GM18520 (cell line): Measurements from ENCODE around the gene KATNB1.
"Not testable (repeated sequence)": the region's sequence is repeated elsewhere in the genome, so short reads cannot be mapped to it uniquely, and the experiment has no call there.

ENCODE experiments used
- ATAC-seq: cut with Tn5 transposase; IDR thresholded peaks from one replicate; pipeline ENCODE4 v1.9.1; 2021; ENCODE audit not compliant: unreplicated experiment

The KATNB1 gene

DNA sequence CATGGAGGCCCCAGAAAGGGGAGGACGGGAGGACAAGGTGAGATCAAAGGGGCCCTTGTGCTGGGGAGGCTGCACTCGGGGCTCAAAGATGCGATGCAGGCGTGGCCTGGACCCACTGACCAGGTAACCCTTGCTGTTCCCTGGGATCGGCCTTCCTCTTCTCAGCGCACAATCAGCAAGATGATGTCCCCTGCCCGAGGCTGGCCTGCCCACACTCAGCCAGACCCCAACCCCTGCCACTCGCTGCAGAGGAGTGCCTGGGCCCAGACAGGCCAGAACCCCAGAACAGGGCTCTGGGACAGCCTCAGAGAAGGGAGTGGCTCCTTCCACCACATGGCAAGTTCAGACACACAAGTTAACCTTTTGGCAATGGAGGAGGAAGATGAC, 51.9 kb downstream of the KATNB1 start:
- ATAC-seq, result no peak

DNA sequence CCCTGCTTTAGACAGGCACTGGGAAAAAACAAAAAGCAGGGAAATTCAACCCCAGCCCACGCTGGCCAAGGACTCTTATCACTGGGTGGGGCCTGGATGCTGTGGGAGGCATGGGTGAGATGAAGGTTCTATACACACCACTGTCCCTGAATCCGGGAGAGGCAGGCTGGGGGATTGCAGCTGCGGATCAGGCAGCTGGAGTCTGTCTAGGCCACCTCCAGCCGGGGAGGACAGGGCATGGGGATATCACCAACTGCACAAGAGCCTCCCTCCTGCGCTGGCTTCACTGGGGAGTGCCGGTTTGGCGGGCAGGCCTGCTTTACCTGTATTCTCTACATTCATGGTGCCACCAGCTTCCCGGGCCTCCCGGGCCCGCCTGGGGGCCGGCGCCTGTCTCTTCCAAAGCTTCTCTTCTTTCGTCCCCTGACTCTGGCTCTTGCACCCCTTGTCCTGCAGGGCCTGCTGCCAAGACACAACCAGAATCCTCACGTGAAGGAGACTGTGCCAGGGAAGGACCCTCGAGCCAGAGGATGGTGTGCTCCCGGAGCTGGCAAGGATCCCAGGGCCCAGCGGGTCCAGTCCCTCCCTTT, 52.8 kb downstream of the KATNB1 start:
- no peak for ATAC-seq

DNA sequence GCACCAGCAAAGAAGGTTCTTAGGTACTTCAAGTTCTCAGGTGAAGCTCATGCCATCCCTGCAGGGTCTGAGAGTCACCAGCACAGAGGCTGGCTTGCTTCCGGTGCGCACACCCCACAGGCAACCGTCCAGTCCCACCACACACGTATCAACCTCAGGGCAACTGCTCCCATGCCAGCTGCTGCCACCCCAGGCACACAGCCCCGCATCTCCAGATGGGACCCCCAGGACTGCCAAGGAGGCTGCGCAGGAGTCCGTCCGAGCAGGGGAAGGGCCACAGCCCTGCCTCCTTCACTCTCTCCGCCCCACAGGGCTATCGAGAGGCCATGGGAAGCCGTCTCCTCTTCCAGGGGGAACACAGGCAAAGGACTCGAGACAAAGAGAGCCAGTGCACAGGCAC, 53.4 kb downstream of the KATNB1 start:
- ATAC-seq, result no peak

DNA sequence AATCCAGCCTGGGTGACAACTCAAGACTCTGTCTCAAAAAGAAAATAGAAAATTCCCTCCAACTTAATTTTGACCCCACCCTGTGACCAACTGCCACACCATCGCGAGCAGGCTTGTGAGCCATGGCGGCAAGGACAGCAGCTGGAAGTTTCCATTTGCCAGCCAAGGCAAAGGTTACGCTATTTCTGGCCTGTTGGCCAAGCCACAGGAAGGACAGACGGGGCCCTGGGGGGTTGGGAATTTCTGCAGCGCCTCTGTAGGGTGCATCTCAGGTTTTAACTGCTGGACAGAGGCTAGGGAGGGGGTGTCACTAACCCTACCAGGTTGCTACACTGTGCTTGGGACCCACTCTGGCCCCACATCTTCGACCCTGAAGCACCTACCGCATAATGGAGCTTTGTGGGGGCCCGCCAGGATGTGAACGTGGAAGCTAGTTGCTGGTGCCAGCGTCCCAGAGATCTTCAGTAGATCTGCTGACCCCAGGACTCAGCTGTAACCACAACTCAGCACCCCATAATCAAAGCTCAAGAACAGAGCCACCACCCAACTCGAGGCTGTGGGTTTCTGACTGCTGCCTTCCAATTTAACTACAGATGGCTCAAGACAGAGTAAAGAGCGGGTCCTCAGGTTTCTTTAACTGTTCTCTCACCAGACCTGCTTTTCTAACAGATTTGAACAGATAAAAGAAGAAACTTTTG, 55.8 kb downstream of the KATNB1 start:
- ATAC-seq, result no peak

DNA sequence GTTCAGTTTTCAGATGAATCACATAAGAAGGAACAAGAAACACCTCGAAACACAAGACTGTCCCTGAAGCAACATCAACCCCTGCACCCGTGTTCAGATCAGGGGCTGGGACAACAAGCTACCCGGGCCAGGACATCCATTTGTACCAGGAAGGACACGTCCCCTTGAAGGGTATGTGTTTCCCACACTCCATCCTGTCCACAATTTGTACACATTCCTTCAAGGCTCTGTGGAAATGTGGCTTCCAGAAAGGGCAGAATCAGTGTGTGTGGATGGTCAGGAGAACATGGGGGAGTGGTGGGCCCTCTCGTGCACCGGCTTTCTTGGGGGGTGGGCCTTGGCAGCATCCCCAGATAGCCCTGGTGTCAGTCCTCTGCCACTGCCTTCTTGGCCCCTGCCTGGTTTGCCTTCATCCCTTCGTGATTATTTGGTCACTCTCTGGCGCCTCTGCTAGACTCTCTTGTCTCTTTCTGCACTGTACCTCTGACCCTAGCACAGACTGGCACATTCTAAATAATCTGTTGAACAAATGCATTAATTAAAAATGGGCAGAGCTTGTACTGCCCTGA, 56.4 kb downstream of the KATNB1 start:
- no peak for ATAC-seq

DNA sequence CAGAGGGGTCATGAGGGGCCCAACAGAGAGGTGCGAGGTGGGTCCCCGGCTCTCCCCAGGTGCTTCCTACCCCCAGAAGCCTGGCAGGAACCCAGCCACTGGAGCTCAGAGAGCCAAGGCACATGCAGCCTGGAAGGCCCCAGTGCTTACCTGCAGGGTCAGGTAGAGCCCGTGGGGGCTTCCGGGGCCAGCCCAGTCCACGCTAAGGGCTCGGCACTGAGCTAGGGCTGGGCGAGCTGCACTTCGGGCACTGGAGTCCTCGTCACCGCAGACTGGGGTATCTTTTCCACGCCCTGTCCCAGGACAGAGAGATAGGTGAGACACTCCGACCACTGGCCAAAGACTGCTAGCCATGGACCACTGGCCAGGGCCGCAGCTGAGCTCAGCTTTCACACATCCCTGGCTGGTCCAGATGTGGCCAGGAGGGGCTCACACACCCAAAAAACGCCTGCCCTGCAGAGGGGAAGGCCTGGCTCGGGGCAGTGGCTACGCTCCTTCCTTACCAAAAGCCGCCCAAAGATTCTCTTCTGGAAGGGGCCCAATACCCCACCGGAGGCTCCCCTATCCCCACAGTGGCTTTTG, 59.4 kb downstream of the KATNB1 start:
- ATAC-seq, result no peak

DNA sequence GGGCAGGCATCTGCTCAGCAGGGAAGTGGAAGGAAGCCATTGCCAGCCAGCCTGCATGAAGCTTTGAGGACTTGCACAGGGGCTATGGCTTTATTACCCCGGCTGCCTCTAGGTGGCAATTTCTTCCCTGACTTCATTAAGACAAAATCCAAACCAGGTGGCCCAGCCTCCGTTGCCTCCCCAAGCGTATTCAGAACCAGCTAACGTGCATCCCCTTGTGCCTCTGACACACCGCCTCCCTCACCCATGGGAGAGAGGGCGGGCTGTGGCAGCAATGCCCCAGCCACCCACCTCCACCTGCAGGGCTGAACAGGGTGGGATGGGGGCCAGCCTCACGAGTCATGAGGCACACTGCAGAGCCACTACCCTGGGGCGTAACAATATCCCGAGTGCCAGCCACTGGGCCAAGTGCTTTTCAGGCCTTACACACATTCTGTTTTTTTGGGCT, 59.9 kb downstream of the KATNB1 start:
- ATAC-seq, result no peak

DNA sequence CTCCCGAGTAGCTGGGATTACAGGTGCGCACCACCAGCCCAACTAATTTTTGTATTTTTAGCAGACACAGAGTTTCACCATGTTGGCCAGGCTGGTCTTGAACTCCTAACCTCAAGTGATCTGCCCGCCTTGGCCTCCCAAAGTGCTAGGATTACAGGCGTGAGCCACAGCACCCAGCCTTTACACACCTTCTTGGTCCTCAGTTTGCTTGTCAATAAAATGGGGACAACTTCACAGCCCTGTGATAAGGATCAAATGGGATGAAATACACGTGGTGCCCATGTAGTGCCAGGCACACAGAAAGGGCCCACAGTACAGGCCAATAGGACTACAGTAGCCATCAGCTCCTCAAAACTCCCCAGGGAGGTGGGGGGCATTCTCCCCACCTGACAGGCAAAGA, 60.4 kb downstream of the KATNB1 start:
- not testable (repeated sequence) for ATAC-seq

DNA sequence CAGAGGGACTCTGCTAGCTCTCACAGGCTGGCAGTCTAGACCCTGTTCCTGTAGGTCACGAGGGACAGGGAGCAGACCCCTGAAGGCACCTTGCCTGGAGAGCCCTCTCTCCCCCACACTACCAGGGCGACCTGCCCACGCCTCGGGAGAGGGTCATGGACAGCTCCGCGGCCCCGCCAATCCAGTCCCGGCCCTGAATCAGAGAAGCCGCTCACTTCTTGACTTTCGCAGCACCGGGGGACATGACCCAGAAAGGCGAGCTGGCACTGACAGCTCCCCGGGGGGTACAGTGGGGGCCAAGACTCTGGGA, 61.6 kb downstream of the KATNB1 start:
- ATAC-seq, result no peak

DNA sequence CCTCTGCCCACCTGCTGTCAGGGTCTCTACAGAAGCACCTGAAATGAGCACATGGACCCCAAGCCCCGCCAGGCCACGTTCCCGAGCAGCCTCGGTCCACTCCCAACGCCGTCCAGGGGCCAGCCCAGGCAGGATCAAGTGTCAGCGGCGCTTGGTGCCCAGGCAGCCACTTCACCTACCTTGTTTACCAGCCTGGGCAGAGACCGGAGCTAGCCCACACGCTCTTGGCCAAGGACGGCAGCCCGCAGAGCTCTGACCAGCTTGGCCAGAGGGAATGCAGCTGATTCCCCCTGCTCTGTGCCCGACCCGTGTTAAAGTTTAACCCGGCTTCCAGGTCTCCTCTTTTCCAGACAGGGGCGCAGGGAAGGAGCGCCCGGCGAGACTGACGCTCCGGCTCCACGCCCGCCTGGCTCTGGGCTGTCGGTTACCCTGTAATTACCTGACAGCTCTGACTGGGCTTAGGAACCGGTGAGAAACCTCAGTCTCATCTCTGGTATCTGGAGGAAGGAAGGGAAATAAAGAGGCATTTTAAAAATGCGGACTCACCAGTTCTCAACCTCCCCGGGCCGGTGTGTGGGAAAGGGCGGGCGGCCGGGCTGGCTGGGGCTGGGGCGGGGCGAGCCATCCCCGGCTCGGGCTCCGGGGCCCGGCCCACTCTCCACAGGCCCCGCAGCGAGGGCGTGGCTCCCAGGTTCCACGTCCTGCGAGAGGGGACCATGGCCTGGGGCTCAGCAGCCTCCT, 62.1 kb downstream of the KATNB1 start:
- no peak for ATAC-seq

DNA sequence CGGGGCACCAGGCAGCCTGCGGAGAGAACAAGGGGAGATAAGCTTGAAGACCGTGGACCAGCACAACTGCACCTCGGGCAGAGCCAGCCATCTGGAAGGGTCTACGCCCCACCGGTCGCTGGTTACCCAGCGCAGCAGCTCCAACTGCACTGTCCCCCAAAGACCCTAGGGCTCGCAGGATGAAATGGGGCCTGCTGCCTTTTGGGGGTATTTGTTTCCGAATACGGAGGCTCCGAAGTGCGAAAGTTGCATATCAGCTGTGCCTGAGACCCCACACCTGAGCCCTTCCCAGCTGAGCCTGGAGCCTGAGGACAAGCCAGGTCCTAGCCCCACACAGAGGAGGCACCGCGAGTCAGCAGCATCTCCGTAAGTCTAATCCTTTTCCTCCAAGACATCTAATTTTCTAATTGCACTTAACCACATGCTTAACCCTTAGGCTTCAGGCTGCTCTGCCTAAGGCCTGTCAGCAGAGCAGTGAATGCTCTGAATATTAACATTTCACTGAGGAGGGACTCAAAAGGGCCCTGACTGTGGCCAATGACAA, 62.8 kb downstream of the KATNB1 start:
- no peak for ATAC-seq

DNA sequence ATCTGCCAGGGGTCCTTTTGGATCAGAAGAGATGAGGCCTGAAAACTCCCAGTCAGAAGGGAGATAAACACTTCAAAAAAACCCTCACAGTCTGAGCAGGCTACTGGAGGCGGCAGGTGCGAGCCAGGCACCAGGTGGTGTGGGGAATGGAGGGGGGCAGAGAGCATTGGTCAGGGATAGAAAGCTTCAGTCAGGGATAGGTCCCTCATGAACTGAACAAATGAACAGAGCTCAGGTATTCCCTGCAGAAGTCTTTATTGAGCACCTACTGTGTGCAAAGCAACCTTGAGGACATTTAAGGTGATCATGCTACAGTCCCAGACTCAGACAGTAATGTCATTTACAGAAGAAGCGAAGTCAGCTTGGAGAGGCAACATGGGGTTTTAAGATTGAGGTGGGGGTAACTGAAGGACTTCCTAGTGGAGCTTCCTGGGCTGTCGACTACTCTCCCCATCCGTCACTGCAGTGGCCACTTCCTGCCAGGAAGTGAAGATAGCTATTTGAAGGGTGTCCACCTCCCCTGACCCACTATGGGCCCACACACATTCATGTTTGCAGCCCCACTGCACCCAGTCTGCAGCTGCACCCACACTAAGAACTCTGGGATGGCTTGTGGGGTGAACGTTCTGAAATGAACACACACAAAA, 63.5 kb downstream of the KATNB1 start:
- ATAC-seq, result no peak

DNA sequence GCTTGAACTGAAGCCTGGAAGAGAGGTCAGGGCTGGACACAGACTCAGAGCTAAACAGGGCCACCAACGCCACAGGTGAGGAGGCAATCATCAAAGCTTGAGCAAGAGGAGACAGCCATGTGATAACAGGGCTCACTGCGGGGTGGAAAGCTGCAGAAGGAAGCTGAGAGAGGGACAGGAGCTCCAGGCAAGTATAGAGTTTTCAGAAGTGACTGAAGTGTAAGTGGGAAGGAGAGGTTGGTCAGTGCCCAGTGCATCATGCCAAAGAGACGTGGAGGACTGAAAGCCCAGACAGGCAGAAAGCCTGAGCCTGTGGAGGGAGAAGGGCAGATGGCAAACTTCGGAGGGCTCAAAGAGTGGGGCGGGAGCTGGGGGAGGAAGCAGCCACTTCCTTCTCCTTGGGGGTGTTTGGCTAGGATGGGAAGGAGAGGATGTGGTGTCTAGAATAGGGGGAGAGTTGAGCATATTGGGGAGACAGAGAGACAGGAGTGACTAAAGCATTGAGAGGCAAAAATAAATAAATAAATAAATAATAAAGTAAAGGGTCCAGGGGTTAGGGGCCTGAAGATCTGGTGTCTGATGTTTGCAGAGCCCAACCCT, 64.1 kb downstream of the KATNB1 start:
- ATAC-seq, result no peak

DNA sequence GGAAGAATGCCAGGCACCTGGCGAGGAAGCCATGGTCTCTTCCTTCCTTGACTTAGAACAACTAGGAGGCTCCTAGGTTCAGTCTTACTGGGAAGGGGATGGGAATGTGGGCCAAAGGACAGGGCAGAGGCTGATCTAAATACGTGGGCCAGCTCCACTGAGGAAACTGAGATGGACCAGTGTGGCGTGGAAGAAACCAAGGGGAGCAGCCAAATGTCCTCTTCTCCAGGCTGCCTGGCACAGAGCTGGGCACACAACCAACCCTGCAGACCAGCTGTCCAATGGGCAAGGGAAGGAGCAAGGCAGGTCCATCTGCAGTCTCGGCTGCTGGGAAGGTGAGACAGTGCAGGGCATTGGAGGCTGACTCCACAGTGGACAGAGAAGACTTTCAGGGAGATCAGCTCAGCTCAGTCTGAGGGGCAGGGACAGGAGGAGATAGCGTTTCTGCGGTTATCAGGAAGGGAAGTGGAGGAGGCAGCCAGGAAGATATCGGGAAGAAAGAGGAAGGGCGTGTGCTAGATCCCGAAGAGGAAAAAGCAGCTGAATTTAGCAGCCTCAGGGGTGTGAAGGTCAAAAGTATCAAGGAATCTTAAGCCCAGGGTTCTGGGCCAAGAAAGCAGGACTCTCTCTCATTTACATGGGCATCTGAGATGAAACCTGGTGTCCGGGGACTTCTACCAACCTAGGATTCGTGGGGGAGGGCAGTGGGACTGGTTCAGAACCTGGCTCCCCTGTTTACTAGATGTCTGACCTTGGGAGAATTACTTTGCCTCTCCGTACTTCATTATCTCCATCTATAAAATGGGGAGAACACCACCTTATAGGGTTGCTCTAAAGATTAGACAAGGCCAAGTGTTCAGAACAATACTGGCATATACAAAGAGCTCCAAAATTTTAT, 64.9 kb downstream of the KATNB1 start:
- ATAC-seq, result no peak

DNA sequence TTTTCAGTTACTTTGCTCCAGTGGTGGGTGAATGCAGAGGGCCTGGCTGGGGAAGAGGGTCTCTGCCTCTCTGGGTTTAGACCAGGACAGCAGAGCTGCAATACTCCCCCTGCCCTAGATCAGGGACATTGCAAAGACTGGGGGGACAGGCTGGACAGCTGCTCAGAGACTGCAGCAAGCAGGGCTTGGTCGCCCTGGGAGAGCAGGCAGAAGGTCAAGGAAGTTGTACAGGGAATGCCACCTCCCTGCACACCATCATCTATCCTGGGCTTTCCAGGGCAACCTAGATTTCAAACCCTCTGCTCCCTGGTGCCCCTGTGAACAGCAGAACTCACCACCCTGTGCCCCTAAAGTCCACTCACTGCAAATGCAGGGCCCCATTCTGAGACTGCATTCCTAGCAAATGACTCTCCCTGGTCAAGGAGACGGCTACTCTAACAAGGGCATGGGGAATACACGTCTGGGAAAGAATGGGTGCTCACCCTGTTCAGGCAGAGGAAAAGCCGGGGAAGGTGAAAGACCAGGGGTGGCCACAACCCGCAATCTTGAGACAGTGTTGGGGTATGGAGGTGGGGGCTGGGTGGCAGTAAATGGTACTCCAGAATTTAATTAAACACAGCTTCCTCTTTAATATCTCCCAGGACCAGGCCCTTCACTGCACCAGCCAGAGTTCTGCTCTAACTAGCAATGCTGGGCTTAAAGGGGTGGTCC, 65.7 kb downstream of the KATNB1 start:
- ATAC-seq, result no peak

DNA sequence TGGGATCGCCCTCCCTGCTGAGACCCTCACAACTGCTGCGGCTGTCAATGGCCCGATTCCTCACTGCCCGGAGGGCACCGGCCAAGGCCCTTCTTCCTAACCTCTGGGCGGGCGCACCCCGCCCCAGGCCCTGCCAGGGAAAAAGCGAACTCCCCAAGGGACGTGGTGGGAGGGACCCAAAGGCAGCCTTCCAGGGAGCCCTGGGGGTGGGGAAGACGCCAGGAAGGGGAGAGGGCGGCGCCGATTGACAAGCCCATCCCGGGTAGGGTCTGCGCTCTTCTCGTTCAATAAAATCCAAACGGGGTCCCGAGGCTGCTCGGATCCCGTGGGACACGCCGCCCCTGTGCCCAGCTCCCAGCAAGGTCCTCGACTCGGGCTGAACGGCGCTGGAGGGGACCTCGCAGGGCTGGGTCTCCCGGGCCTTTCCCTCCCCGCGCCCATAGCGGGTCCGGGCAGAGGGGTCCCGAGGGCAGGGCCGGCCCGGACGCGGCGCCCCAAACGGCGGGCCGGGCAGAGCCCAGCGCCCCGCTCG, 66.3 kb downstream of the KATNB1 start:
- ATAC-seq, result no peak

DNA sequence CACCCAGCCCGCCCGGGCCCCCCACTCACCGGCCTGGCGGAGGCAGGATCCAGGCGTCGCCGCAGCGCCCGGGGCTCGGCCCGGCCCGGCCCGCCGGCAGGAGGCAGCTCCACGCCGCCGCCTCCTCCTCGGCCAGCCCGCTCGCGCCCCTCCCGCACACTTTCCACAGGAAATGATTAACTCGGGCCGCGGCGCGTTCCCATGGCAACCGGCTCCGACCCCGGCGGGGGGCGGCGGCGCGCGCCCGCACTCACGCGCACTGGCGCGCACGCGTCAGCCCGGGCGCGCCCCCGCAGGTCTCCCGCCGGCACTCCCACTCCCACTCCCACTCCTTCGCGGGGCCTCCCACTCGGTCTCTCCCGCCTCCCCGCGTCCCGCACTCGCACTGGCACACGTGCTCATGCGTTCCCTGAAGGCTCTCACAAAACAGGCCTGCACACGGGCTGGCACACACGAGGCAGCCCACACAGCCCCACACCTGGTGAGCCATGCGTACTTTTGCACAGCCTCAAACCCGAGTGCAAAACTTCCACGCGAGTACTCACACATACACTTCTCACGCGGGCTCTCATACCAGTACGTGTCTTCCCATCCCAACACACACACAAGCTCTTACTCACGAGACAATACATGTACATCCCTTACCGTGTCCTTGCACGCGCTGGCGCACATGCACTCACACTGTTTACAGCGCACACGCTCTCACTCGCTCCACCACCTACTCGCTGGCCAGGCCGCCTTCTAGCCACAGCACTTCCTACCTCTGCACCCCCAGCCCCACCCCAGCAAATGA, 67.0 kb downstream of the KATNB1 start, which contains the start of gene KIFC3:
Gene KIFC3 (minus strand): TSS at position 151 of the 793 bp plus-strand sequence. CDS start 4,248 bp downstream, outside the sequence.
- no peak for ATAC-seq
